Activated CD4-positive, alpha-beta T cell treated with anti-CD3 and anti-CD28 coated beads, Interleukin-2, amount 10 ng/mL, durations not matched to agents 24 days and 14 days (primary cell): ENCODE measurements around the gene HPGD. TPM values are rescaled to one million over a fixed set of nuclear protein-coding genes. Genes with fewer than 3 reads are reported as not detected.

Source experiments
- DNase-seq: peaks from one replicate; pipeline ENCODE4 v3.0.0; 2022
- H3K27ac Mint-ChIP-seq: one replicate; pipeline ENCODE4 v1.8.0; 2022; ENCODE audit warnings: mild to moderate bottlenecking, mixed read lengths
- H3K27me3 Mint-ChIP-seq: one replicate; pipeline ENCODE4 v1.8.0; 2022; ENCODE audit warnings: mixed read lengths
- H3K36me3 Mint-ChIP-seq: one replicate; pipeline ENCODE4 v1.8.0; 2022; ENCODE audit warnings: low read depth, mild to moderate bottlenecking, mixed read lengths
- H3K4me1 Mint-ChIP-seq: one replicate; pipeline ENCODE4 v1.8.0; 2021; ENCODE audit warnings: mixed read lengths
- H3K4me3 Mint-ChIP-seq: one replicate; pipeline ENCODE4 v1.8.0; 2022; ENCODE audit warnings: mild to moderate bottlenecking, moderate library complexity, mixed read lengths
- H3K9me3 Mint-ChIP-seq: one replicate; pipeline ENCODE4 v1.8.0; 2021; ENCODE audit warnings: mixed read lengths
- intact Hi-C: fragments of 100-400 bp; cut with micrococcal nuclease; formaldehyde crosslinking; loops from one replicate; pipeline ENCODE4 v1.15.1; 2023
- total RNA-seq: library from RNA; stranded (reverse); gene quantifications from 2 replicates; pipeline ENCODE4 v1.2.3, GENCODE V29; 2022

Gene HPGD
- total RNA-seq, 1 donor from 2014 or later, result 1.1 TPM

GRCh38 chr4:174449944-174450785 is 72.1 kb downstream of the HPGD start:
- peaks cover 5% of the 10 kb centered on the region for H3K9me3 Mint-ChIP-seq
- H3K36me3 Mint-ChIP-seq, result no peaks in the 10 kb centered on the region
- H3K27ac Mint-ChIP-seq, result no peak overlapping the region
- H3K4me1 Mint-ChIP-seq, result no peaks in the 10 kb centered on the region
- intact Hi-C loops, result no loop called here
- no peaks in the 10 kb centered on the region for H3K27me3 Mint-ChIP-seq
- no peak for DNase-seq
- H3K4me3 Mint-ChIP-seq, result no peak overlapping the region

GRCh38 chr4:174449152-174449551 is 73.1 kb downstream of the HPGD start:
- no peak for DNase-seq
- Mint-ChIP-seq H3K27ac (no peak overlapping the region), H3K9me3 (peaks cover 5% of the 10 kb centered on the region), H3K36me3 (no peaks in the 10 kb centered on the region), H3K4me3 (no peak overlapping the region), H3K27me3 (no peaks in the 10 kb centered on the region), H3K4me1 (no peaks in the 10 kb centered on the region)
- intact Hi-C loops, result no loop called here

GRCh38 chr4:174444390-174444789 is 77.9 kb downstream of the HPGD start:
- Mint-ChIP-seq H3K4me1 (no peaks in the 10 kb centered on the region), H3K27me3 (no peaks in the 10 kb centered on the region), H3K4me3 (no peak overlapping the region), H3K9me3 (peaks cover 5% of the 10 kb centered on the region), H3K36me3 (no peaks in the 10 kb centered on the region), H3K27ac (no peak overlapping the region)
- no peak for DNase-seq
- intact Hi-C loops, result no loop called here

Other genes starting within 250 kb of the HPGD start
- gene FBXO8, start 238.8 kb downstream of the HPGD start, total RNA-seq, result 18.3 and 18.6 TPM in 2 replicates
- gene CEP44, start 238.6 kb downstream of the HPGD start, total RNA-seq, result 18.2 and 20.3 TPM in 2 replicates